BLaER1 treated with 17β-estradiol and CSF1 and Interleukin-3, amounts not matched to agents 10 nM and 100 nM (cell line): ENCODE data around the gene EMB.
A peak's percentile ranks its signal among the peaks of the same experiment; 100 is the strongest.
"Not testable (repeated sequence)": the region's sequence is repeated elsewhere in the genome, so short reads cannot be mapped to it uniquely, and the experiment has no call there.

ENCODE experiments used
- H3K27ac ChIP-seq, 11 experiments: shearing (Covaris generic); formaldehyde crosslinking; 2 replicates each; pipeline ENCODE4 v1.8.1; 2022
- H3K27me3 ChIP-seq, 11 experiments: shearing (Covaris generic); formaldehyde crosslinking; 2 replicates each; pipeline ENCODE4 v1.8.1; 2022
- H3K36me3 ChIP-seq, 11 experiments: shearing (Covaris generic); formaldehyde crosslinking; 2 replicates each; pipeline ENCODE4 v1.8.1; 2022
- H3K4me1 ChIP-seq, 10 experiments: shearing (Covaris generic); formaldehyde crosslinking; 2 replicates each; pipeline ENCODE4 v1.8.1; 2022
- H3K4me2 ChIP-seq, 11 experiments: shearing (Covaris generic); formaldehyde crosslinking; 2 replicates each; pipeline ENCODE4 v1.8.1; 2022
- H3K4me3 ChIP-seq, 10 experiments: shearing (Covaris generic); formaldehyde crosslinking; 2 replicates each; pipeline ENCODE4 v1.8.1; 2022
- H3K9ac ChIP-seq, 11 experiments: shearing (Covaris generic); formaldehyde crosslinking; 2 replicates each; pipeline ENCODE4 v1.8.1; 2022
- H3K9me3 ChIP-seq, 11 experiments: shearing (Covaris generic); formaldehyde crosslinking; replicated peaks in 1 of 11; 2 replicates each; pipeline ENCODE4 v1.8.1; 2022
- H4K20me1 ChIP-seq, 11 experiments: shearing (Covaris generic); formaldehyde crosslinking; 2 replicates each; pipeline ENCODE4 v1.8.1; 2022
- Cebpa-rat ChIP-seq, 11 experiments: shearing (Covaris generic); IDR thresholded peaks; 2 replicates each; pipeline ENCODE4 v1.8.1; 2022

The EMB gene

GRCh38 chr5:50447941-50448340, 6.9 kb upstream of the EMB start:
- no peak overlapping the region for H3K9ac ChIP-seq
- H3K27me3 ChIP-seq, result no peaks in the 10 kb centered on the region
- no peak overlapping the region for H3K4me3 ChIP-seq
- H4K20me1 ChIP-seq, result no peaks in the 10 kb centered on the region
- TF ChIP-seq Cebpa-rat (IDR thresholded peaks at IDR 0.05), result no peak
- peaks cover 16 to 44% (median 31%) of the 10 kb centered on the region in 11 experiments for H3K9me3 ChIP-seq
- 0 out of 22 replicates have a peak, but pooled peaks cover 0 to 9% (median 0%) of the 10 kb centered on the region in 11 experiments for H3K36me3 ChIP-seq
- H3K4me1 ChIP-seq, result peaks cover 36 to 60% (median 43%) of the 10 kb centered on the region in 10 experiments
- H3K27ac ChIP-seq, result peak overlapping the region in 6 of 11 experiments; percentile 47 to 68 (median 68); a peak in 10 of 22 replicates
- H3K4me2 ChIP-seq, result peak overlapping the region in 3 of 11 experiments; percentile 1 to 66 (median 60); a peak in 1 of 22 replicates

GRCh38 chr5:50447228-50447627, 6.1 kb upstream of the EMB start:
- Histone ChIP-seq H3K27me3 (no peaks in the 10 kb centered on the region), H3K36me3 (0 out of 22 replicates have a peak, but pooled peaks cover 0 to 9% (median 0%) of the 10 kb centered on the region in 11 experiments), H3K4me2 (no peak overlapping the region), H3K9me3 (peaks cover 11 to 37% (median 27%) of the 10 kb centered on the region in 11 experiments), H3K4me1 (peaks cover 38 to 67% (median 50%) of the 10 kb centered on the region in 10 experiments), H3K4me3 (no peak overlapping the region), H3K27ac (no peak overlapping the region), H3K9ac (no peak overlapping the region), H4K20me1 (no peaks in the 10 kb centered on the region)
- TF ChIP-seq Cebpa-rat (IDR thresholded peaks at IDR 0.05), result no peak

DNA sequence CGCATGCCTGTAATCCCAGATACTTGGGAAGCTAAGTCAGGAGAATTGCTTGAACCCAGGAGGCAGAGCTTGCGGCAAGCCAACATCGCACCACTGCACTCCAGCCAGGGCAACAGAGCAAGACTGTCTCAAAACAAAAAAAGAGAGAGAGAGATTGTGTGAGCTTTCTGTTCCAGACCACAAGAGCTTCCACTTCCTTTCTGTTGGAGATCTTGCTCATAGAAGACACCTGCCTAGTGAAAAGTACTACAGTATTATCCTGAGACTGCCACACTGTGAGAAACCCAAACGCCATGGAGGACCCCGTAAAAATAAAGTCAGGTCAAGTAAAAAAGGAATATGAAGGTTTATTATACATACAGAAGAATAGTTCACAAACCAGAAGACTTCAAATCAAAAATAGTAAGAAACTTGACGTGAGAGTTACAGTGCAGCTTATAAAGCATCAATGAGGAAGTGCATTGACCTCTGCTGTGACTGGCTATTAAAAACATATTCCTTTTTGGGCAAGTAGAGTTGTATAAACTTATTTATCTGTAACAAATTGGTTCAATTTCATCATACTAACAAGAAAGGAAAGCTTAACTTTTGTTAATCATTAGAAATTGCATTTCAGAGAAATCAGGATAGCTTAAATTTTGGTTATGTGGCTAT, 4.3 kb upstream of the EMB start:
- 0 out of 22 replicates have a peak, but pooled peaks of 1 of the 11 experiments have one; percentile 6 for TF ChIP-seq Cebpa-rat (IDR thresholded peaks at IDR 0.05)
- H3K4me2 ChIP-seq, result peak overlapping the region; percentile 56 to 88 (median 74)
- 0 out of 22 replicates have a peak, but pooled peaks cover 0 to 9% (median 0%) of the 10 kb centered on the region in 11 experiments for H3K36me3 ChIP-seq
- peaks cover 8 to 26% (median 19%) of the 10 kb centered on the region in 11 experiments for H3K9me3 ChIP-seq
- H3K4me3 ChIP-seq, result peak overlapping the region in 5 of 10 experiments; percentile 9 to 37 (median 22); a peak in 6 of 20 replicates
- H3K27ac ChIP-seq, result peak overlapping the region in 10 of 11 experiments; percentile 4 to 88 (median 79); a peak in 19 of 22 replicates
- no peaks in the 10 kb centered on the region for H4K20me1 ChIP-seq
- peaks cover 44 to 75% (median 60%) of the 10 kb centered on the region in 10 experiments for H3K4me1 ChIP-seq
- H3K27me3 ChIP-seq, result no peaks in the 10 kb centered on the region
- peak overlapping the region in 8 of 11 experiments; percentile 5 to 66 (median 54); a peak in 15 of 22 replicates for H3K9ac ChIP-seq

- H3K9ac ChIP-seq, result peak overlapping the region in 7 of 11 experiments; percentile 32 to 99 (median 97); a peak in 10 of 22 replicates
- peak overlapping the region in 8 of 11 experiments; percentile 98 to 99 (median 98); a peak in 15 of 22 replicates for H3K27ac ChIP-seq
- peaks cover 0 to 13% (median 0%) of the 10 kb centered on the region in 11 experiments; a peak in 1 of 22 replicates for H4K20me1 ChIP-seq
- not testable (repeated sequence) for H3K27me3 ChIP-seq, H3K36me3 ChIP-seq, H3K4me3 ChIP-seq
- peaks cover 0 to 16% (median 9%) of the 10 kb centered on the region in 11 experiments; a peak in 16 of 22 replicates for H3K9me3 ChIP-seq
- H3K4me1 ChIP-seq, result peaks cover 33 to 72% (median 55%) of the 10 kb centered on the region in 10 experiments
- H3K4me2 ChIP-seq, result peak overlapping the region in 10 of 11 experiments; percentile 33 to 97 (median 84); a peak in 20 of 22 replicates
Measured at GRCh38 chr5:50442559-50443539, 1.8 kb upstream of the EMB start.

DNA sequence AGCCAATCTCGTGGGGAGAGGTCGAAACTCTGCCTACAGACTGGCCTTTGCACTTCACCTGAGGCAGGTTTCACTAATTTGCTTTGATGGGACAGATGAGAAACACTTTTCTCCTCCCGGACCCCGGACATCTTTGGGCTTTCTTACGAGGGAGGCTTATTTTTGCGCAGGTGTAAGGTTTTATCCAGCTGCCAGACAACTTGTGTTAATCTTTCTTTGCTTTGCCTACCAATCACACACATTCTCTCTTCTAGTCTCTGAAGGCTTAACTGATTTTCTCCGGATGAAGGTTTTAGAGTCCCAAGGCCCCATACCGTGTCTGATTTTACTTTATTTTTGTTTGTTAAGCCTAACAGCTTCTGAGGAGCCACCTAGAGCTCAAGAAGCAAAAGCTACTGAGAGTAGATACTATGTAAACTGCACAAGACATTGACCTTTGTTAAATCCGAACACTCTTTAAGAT, 436 bp upstream of the EMB start:
- no peak for TF ChIP-seq Cebpa-rat (IDR thresholded peaks at IDR 0.05)
- H3K4me2 ChIP-seq, result peak overlapping the region; percentile 76 to 98 (median 85)
- no peaks in the 10 kb centered on the region for H3K27me3 ChIP-seq
- H4K20me1 ChIP-seq, result peaks cover 0 to 17% (median 0%) of the 10 kb centered on the region in 11 experiments; a peak in 4 of 22 replicates
- peaks cover 0 to 9% (median 7%) of the 10 kb centered on the region in 11 experiments; a peak in 15 of 22 replicates for H3K36me3 ChIP-seq
- peak overlapping the region; percentile 53 to 99 (median 98); a peak in 21 of 22 replicates for H3K27ac ChIP-seq
- peaks cover 0 to 5% (median 2%) of the 10 kb centered on the region in 11 experiments; a peak in 12 of 22 replicates for H3K9me3 ChIP-seq
- peak overlapping the region; percentile 82 to 96 (median 94) for H3K4me3 ChIP-seq
- peak overlapping the region; percentile 83 to 99 (median 97) for H3K9ac ChIP-seq
- peaks cover 33 to 80% (median 62%) of the 10 kb centered on the region in 10 experiments for H3K4me1 ChIP-seq

GRCh38 chr5:50439221-50439620, 1.9 kb downstream of the EMB start:
- peak overlapping the region in 9 of 11 experiments; percentile 84 to 99 (median 97); a peak in 17 of 22 replicates for H3K9ac ChIP-seq
- TF ChIP-seq Cebpa-rat (IDR thresholded peaks at IDR 0.05), result no peak

GRCh38 chr5:50438060-50438459, 3.0 kb downstream of the EMB start:
- H3K27ac ChIP-seq, result peak overlapping the region in 2 of 11 experiments; percentile 21 to 25; a peak in 3 of 22 replicates
- H3K4me2 ChIP-seq, result peak overlapping the region in 9 of 11 experiments; percentile 43 to 95 (median 77); a peak in 15 of 22 replicates
- H4K20me1 ChIP-seq, result peaks cover 0 to 37% (median 0%) of the 10 kb centered on the region in 11 experiments; a peak in 6 of 22 replicates
- H3K4me3 ChIP-seq, result peak overlapping the region in 1 of 10 experiments; percentile 93; a peak in 4 of 20 replicates
- peaks cover 0 to 26% (median 10%) of the 10 kb centered on the region in 11 experiments; a peak in 15 of 22 replicates for H3K36me3 ChIP-seq
- H3K27me3 ChIP-seq, H3K9me3 ChIP-seq, H3K9ac ChIP-seq: not testable (repeated sequence)
- H3K4me1 ChIP-seq, result peaks cover 20 to 76% (median 62%) of the 10 kb centered on the region in 10 experiments

More at GRCh38 chr5:50439221-50439620, 1.9 kb downstream of the EMB start:
- Histone ChIP-seq H3K4me2 (peak overlapping the region; percentile 76 to 98 (median 85); a peak in 21 of 22 replicates), H3K27ac (peak overlapping the region in 8 of 11 experiments; percentile 98 to 99 (median 98); a peak in 16 of 22 replicates), H3K27me3 (no peaks in the 10 kb centered on the region), H4K20me1 (peaks cover 0 to 32% (median 0%) of the 10 kb centered on the region in 11 experiments; a peak in 6 of 22 replicates), H3K9me3 (peaks cover 0 to 6% (median 0%) of the 10 kb centered on the region in 11 experiments; a peak in 1 of 22 replicates), H3K4me1 (peaks cover 20 to 75% (median 55%) of the 10 kb centered on the region in 10 experiments), H3K36me3 (peaks cover 0 to 26% (median 10%) of the 10 kb centered on the region in 11 experiments; a peak in 15 of 22 replicates), H3K4me3 (peak overlapping the region in 8 of 10 experiments; percentile 82 to 96 (median 94); a peak in 16 of 20 replicates)
